Measurements from ENCODE around the gene SLC6A3. TPM values are rescaled to one million over a fixed set of nuclear protein-coding genes. Genes with fewer than 3 reads are reported as not detected.

Gene SLC6A3
- total RNA-seq, 4 donors from 2014 or later, result 0.07 to 0.15 TPM; not detected in 2

DNA sequence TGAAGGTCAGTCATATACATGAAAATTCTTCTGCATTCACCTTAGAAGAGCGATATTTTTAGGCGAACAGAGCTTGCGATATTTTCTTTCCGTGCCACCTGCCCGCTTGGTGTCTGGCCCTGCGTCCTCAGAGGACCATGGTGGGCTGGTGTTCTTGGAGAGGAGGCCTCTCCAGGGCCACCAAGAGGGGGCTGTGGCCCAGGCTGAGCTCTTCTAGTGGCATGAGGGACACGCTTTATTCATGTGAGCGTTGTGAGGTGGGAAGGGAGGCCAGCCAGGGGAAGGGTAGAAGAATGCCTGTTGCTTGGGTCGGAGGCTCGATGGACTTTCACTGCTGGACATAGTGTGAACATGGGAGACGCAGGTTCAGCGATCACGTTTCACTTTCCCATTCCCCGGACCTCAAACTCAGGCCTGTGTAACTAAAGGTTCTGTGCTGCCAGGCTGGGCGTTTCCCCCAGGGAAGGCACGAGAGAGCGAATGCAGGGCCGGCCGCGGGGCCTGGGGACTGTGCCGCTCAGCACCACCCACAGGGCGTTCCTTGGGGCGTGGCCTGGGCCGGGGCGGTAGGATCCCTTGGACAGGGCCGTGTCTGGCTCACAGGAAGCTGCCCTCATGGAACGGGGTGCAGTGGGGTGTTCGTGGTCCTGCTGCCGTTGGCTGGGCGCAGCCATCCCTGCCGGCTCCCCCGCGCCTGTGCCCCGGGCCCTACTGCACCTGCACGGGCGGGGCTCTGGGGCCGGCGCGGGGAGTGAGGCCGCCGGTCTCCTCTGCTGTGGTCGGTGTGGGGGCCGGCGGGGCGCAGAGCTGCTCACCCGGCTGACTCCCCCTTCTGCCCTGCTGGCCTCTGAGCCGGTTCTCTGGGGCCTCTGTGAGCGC lies 59.6 kb downstream of the SLC6A3 start:
- no peaks in the 10 kb centered on the region for H3K4me1 ChIP-seq
- no peaks in the 10 kb centered on the region for H3K36me3 ChIP-seq
- H3K27me3 ChIP-seq, result no peaks in the 10 kb centered on the region
- no peak overlapping the region for H3K27ac ChIP-seq
- H3K4me3 ChIP-seq, result peak overlapping the region; percentile 34 to 50
- peak; percentile 65 to 66 for DNase-seq
- H3K9me3 ChIP-seq, result no peaks in the 10 kb centered on the region
- intact Hi-C loops (cut with DNase I; ENCODE audit: low total_unique reads), result no loop called here
- TF ChIP-seq POLR2A (IDR thresholded peaks at IDR 0.05) (peak; percentile 33 to 58), CTCF (IDR thresholded peaks at IDR 0.05) (no peak)

DNA sequence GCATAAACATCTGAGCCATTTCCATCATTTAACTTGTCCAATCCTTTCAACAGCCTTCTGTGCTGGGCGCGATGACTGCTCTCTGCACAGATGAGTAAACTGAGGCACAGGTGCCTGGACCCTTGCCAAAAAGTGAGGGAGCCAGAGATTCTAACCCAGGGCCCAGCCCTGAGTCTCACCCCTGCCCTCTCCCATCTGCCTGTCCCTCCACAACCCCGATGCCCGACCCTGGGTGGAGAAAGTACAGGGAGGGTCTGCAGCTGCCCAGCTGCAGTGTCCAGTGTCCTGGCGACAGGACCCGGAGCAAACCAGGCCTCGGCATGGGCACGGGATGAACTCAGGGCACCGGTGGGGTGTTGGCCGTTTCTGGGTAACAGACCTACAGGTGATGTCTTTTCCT lies 60.7 kb downstream of the SLC6A3 start:
- no peaks in the 10 kb centered on the region for H3K36me3 ChIP-seq
- H3K27me3 ChIP-seq, result no peaks in the 10 kb centered on the region
- no peaks in the 10 kb centered on the region for H3K4me1 ChIP-seq
- intact Hi-C loops (cut with DNase I; ENCODE audit: low total_unique reads), result no loop called here
- DNase-seq, result no peak
- H3K27ac ChIP-seq, result no peak overlapping the region
- no peak overlapping the region for H3K4me3 ChIP-seq
- TF ChIP-seq POLR2A (IDR thresholded peaks at IDR 0.05), result no peak
- no peak for TF ChIP-seq CTCF (IDR thresholded peaks at IDR 0.05)
- H3K9me3 ChIP-seq, result no peaks in the 10 kb centered on the region

- intact Hi-C loops (cut with DNase I; ENCODE audit: low total_unique reads), result no loop called here
- no peak overlapping the region for H3K4me3 ChIP-seq
- H3K27me3 ChIP-seq, result no peaks in the 10 kb centered on the region
Measured at GRCh38 chr5:1383886-1384401, 61.3 kb downstream of the SLC6A3 start.

GRCh38 chr5:1383344-1383743 lies 61.9 kb downstream of the SLC6A3 start:
- H3K36me3 ChIP-seq, result no peaks in the 10 kb centered on the region
- no peak for TF ChIP-seq POLR2A (IDR thresholded peaks at IDR 0.05)
- TF ChIP-seq CTCF (IDR thresholded peaks at IDR 0.05), result no peak
- H3K27me3 ChIP-seq, result no peaks in the 10 kb centered on the region
- H3K4me1 ChIP-seq, result no peaks in the 10 kb centered on the region
- H3K27ac ChIP-seq, result no peak overlapping the region
- H3K9me3 ChIP-seq, result no peaks in the 10 kb centered on the region
- DNase-seq, result no peak
- intact Hi-C loops (cut with DNase I; ENCODE audit: low total_unique reads), result no loop called here
- no peak overlapping the region for H3K4me3 ChIP-seq

More at GRCh38 chr5:1383886-1384401, 61.3 kb downstream of the SLC6A3 start:
- Histone ChIP-seq H3K4me1 (no peaks in the 10 kb centered on the region), H3K36me3 (no peaks in the 10 kb centered on the region), H3K27ac (no peak overlapping the region), H3K9me3 (no peaks in the 10 kb centered on the region)
- TF ChIP-seq CTCF (IDR thresholded peaks at IDR 0.05) (no peak), POLR2A (IDR thresholded peaks at IDR 0.05) (no peak)
- no peak for DNase-seq

- H3K27ac ChIP-seq, result no peak overlapping the region
- H3K4me3 ChIP-seq, result no peak overlapping the region
- H3K9me3 ChIP-seq, result no peaks in the 10 kb centered on the region
- H3K27me3 ChIP-seq, result no peaks in the 10 kb centered on the region
- no peaks in the 10 kb centered on the region for H3K4me1 ChIP-seq
- no peak for TF ChIP-seq CTCF (IDR thresholded peaks at IDR 0.05)
- no peak for TF ChIP-seq POLR2A (IDR thresholded peaks at IDR 0.05)
- no peaks in the 10 kb centered on the region for H3K36me3 ChIP-seq
- DNase-seq, result no peak
- intact Hi-C loops (cut with DNase I; ENCODE audit: low total_unique reads), result no loop called here
Measured at GRCh38 chr5:1382248-1382700, 63.0 kb downstream of the SLC6A3 start.

All from uterus (tissue), 4 donors.